Upper lobe of left lung (tissue), 6 donors: ENCODE data around the gene ABHD17C. TPM values are rescaled to one million over a fixed set of nuclear protein-coding genes. Genes with fewer than 3 reads are reported as not detected.
"Not testable (repeated sequence)": the region's sequence is repeated elsewhere in the genome, so short reads cannot be mapped to it uniquely, and the experiment has no call there.

Experiments
- ATAC-seq, 2 donors: fragments of 200-7000 bp; cut with Tn5 transposase; one replicate each; pipeline ENCODE4 v1.9.1; 2022; ENCODE audit warnings: mild to moderate bottlenecking in 2 of 2, moderate library complexity in 2 of 2; ENCODE audit not compliant: low FRiP score in 2 of 2
- DNase-seq, 2 donors: peaks; one replicate each; pipeline ENCODE4 v3.0.0-alpha.2; 2019 to 2020
- H3K27ac ChIP-seq, 4 donors: fragments of 200-600 bp; sonication (generic); one replicate each; pipeline ENCODE4 v1.5.1; 2016 to 2019
- H3K27me3 ChIP-seq, 4 donors: fragments of 200-600 bp; sonication (generic); one replicate each; pipeline ENCODE4 v1.5.1; 2017 to 2019
- H3K36me3 ChIP-seq, 4 donors: fragments of 200-600 bp; sonication (generic); one replicate each; pipeline ENCODE4 v1.5.1; 2016 to 2019
- H3K4me1 ChIP-seq, 4 donors: fragments of 200-600 bp; sonication (generic); one replicate each; pipeline ENCODE4 v1.5.1; 2018 to 2019
- H3K4me3 ChIP-seq, 4 donors: fragments of 200-600 bp; sonication (generic); one replicate each; pipeline ENCODE4 v1.5.1; 2017 to 2019; ENCODE audit warnings: mild to moderate bottlenecking in 2 of 4, moderate library complexity in 1 of 4
- H3K9me3 ChIP-seq, 4 donors: fragments of 200-600 bp; sonication (generic); one replicate each; pipeline ENCODE4 v1.5.1; 2018 to 2019
- EP300 ChIP-seq, 4 donors: sonication (generic); formaldehyde crosslinking; IDR thresholded peaks; one replicate each; pipeline ENCODE4 v1.5.1; 2017; ENCODE audit warnings: antibody characterized with exemption in 4 of 4, control low read depth in 2 of 4
- POLR2A ChIP-seq, 4 donors: fragments of 450-650 bp; IDR thresholded peaks; one replicate each; pipeline ENCODE4 v1.5.1; 2016 to 2017; ENCODE audit warnings: antibody characterized with exemption in 4 of 4, mild to moderate bottlenecking in 2 of 4
- POLR2AphosphoS5 ChIP-seq, 2 donors: sonication (generic); formaldehyde crosslinking; IDR thresholded peaks; one replicate each; pipeline ENCODE4 v1.5.1; 2017; ENCODE audit warnings: antibody characterized with exemption in 2 of 2
- WGBS, 2 donors: methylation state at CpG; one replicate each; pipeline ENCODE4 v1.1.5; 2017 to 2018; 5-methylcytosine and 5-hydroxymethylcytosine counted together
- total RNA-seq, 6 donors: library from RNA; depleted of rRNA in 4 of 6; stranded (reverse); fragments of >200 nt in 4 of 6; gene quantifications; one replicate each; pipeline versions ENCODE4 v1.1.0 to v1.2.1, GENCODE V29; 2016 to 2021
- TF ChIP-seq, protein P1 (sequence below), 6 experiments: fragments of 450-650 bp in 4 of 6; fragments of 200-600 bp in 2 of 6; sonication (generic) in 2 of 6; IDR thresholded peaks; one replicate each; pipeline ENCODE4 v1.5.1; 2016 to 2019; ENCODE audit warnings: antibody characterized with exemption in 6 of 6
- donor health status: DM: no; HTN: no; CAD: no; lungs with moderate emphysema.
- donor health status: DM: no; HTN: yes; CAD: no; lungs with severe emphysema.

ABHD17C gene
- total RNA-seq, 6 donors from 2014 or later = 15.7 to 34.2 (median 25.5) TPM

DNA sequence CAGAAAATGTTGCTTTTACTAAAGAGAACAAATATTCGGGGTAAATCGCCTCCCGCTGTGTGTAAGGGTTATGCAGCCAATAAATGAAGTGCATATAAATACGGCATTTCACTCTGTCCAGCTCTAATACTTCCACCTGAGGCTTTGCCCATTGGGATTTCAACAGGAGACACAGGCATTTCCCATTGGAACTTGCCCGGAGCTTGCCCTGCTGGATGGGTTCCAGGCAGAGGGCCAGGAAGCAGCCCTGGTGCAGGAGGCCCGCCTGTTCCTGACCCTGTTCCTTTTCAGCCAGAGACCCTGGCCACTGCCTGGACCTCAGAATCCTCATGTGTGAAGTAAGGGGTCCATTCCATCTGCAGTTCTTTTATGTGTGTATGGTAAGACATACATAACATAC is 66.6 kb downstream of the ABHD17C start:
- TF ChIP-seq, protein P1, sequence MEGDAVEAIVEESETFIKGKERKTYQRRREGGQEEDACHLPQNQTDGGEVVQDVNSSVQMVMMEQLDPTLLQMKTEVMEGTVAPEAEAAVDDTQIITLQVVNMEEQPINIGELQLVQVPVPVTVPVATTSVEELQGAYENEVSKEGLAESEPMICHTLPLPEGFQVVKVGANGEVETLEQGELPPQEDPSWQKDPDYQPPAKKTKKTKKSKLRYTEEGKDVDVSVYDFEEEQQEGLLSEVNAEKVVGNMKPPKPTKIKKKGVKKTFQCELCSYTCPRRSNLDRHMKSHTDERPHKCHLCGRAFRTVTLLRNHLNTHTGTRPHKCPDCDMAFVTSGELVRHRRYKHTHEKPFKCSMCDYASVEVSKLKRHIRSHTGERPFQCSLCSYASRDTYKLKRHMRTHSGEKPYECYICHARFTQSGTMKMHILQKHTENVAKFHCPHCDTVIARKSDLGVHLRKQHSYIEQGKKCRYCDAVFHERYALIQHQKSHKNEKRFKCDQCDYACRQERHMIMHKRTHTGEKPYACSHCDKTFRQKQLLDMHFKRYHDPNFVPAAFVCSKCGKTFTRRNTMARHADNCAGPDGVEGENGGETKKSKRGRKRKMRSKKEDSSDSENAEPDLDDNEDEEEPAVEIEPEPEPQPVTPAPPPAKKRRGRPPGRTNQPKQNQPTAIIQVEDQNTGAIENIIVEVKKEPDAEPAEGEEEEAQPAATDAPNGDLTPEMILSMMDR (IDR thresholded peaks at IDR 0.05) = no peak
- TF ChIP-seq EP300 (IDR thresholded peaks at IDR 0.05) = no peak
- no peak for TF ChIP-seq POLR2A (IDR thresholded peaks at IDR 0.05)
- Histone ChIP-seq H3K9me3 (no peaks in the 10 kb centered on the region), H3K36me3 (no peaks in the 10 kb centered on the region), H3K27me3 (no peaks in the 10 kb centered on the region), H3K4me1 (peaks cover 0 to 4% (median 0%) of the 10 kb centered on the region in 4 donors), H3K4me3 (no peak overlapping the region), H3K27ac (no peak overlapping the region)
- 84 to 90% methylated on average over 5 to 6 of the region's 6 CpGs for WGBS, 2 donors
- DNase-seq (no peak), ATAC-seq (no peak)

DNA sequence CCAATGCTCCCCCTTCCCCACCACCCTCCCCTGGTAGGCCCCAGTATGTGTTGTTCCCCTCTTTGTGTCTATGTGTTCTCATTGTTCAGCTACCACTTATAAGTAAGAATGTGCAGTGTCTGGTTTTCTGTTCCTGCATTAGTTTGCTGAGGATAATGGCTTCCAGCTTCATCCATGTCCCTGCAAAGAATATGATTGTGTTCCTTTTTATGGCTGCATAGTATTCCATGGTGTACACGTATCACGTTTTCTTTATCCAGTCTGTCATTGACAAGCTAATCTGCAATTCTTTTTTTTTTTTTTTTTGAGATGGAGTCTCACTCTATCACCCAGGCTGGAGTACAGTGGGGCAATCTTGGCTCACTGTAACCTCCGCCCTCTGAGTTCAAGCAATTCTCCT is 68.1 kb downstream of the ABHD17C start:
- H3K27ac ChIP-seq, DNase-seq, H3K9me3 ChIP-seq, ATAC-seq, H3K4me3 ChIP-seq, H3K36me3 ChIP-seq, H3K4me1 ChIP-seq, H3K27me3 ChIP-seq: not testable (repeated sequence)
- WGBS, 2 donors = 95 to 96% methylated on average over 3 of the region's 3 CpGs

DNA sequence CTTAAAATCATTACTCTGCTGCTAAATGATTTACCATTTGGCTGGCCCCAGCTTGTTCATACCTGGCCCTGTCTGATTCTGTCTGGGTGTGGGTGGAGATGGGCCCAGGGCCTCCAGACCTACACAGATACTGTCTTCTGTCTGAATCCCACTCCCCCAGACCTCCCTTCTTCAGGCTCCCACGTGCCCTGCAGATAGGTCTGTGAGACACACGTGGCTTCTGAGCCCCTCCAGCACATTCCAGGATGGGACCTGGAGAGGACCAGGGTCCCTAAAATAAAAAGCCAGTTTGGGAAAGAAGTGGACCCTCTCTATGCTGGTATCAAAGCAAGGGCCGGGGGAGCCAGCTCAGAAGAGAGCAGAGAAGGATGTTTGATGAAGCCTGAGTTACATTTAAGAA is 69.4 kb downstream of the ABHD17C start:
- H3K27ac ChIP-seq = no peak overlapping the region
- no peak overlapping the region for H3K4me3 ChIP-seq
- TF ChIP-seq, protein P1 (IDR thresholded peaks at IDR 0.05) = no peak
- TF ChIP-seq POLR2A (IDR thresholded peaks at IDR 0.05) = no peak
- no peak for TF ChIP-seq POLR2AphosphoS5 (IDR thresholded peaks at IDR 0.05)
- TF ChIP-seq EP300 (IDR thresholded peaks at IDR 0.05) = no peak
- no peaks in the 10 kb centered on the region for H3K9me3 ChIP-seq
- H3K27me3 ChIP-seq = no peaks in the 10 kb centered on the region
- H3K4me1 ChIP-seq = peaks cover 0 to 4% (median 0%) of the 10 kb centered on the region in 4 donors
- H3K36me3 ChIP-seq = no peaks in the 10 kb centered on the region
- ATAC-seq (no peak), DNase-seq (no peak)
- WGBS, 2 donors = 80 to 90% methylated on average over 3 of the region's 3 CpGs

DNA sequence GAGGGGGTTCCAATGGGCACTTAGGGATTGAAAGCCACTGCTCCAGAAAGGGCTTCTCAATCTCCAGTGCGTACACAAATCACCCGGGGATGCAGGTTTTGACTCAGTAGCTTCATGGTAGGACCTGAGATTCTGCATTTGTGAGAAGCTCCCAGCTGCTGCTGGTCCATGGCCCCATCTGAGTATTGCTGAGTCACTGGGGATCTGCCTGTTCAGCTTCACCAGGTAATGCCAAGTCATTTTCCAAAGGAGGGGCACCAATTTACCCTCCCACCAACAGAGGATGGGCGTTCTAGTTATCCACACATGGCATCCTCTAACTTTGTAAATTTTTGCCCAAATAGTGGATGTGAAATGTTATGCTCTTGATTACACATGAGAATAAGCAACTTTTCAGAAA is 71.2 kb downstream of the ABHD17C start:
- no peak for DNase-seq
- no peak for ATAC-seq
- TF ChIP-seq EP300 (IDR thresholded peaks at IDR 0.05) (no peak), POLR2AphosphoS5 (IDR thresholded peaks at IDR 0.05) (no peak), POLR2A (IDR thresholded peaks at IDR 0.05) (no peak)
- TF ChIP-seq, protein P1 (IDR thresholded peaks at IDR 0.05) = no peak

DNA sequence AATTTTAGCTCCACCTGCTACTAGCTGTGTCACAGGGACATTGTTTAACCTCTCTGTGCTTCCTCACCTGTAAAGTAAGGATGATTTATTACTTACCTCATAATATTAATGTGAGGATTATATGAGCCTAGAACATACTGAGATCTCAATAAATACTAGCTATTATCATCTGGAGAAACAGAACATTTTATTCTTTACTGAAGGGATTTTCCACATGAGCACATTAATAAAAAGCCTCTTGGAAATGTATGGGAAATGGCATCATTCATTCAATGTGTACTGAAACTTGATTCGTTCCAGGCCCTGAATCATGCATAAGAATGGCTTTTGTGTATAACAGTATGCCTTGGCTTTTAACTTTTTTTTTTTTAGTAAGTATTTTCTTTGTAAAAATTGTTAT is 73.0 kb downstream of the ABHD17C start:
- H3K36me3 ChIP-seq = no peaks in the 10 kb centered on the region
- no peak for ATAC-seq
- WGBS, 2 donors = 88 to 91% methylated on average over 1 of the region's 1 CpG

More for the DNA sequence above, 71.2 kb downstream of the ABHD17C start:
- Histone ChIP-seq H3K27me3 (no peaks in the 10 kb centered on the region), H3K36me3 (no peaks in the 10 kb centered on the region), H3K4me3 (no peak overlapping the region), H3K27ac (no peak overlapping the region), H3K9me3 (no peaks in the 10 kb centered on the region), H3K4me1 (peaks cover 0 to 2% (median 0%) of the 10 kb centered on the region in 4 donors)
- 87 to 92% methylated on average over 1 to 3 of the region's 3 CpGs for WGBS, 2 donors

More for the DNA sequence above, 73.0 kb downstream of the ABHD17C start:
- H3K9me3 ChIP-seq = no peaks in the 10 kb centered on the region
- H3K4me1 ChIP-seq = no peaks in the 10 kb centered on the region
- TF ChIP-seq, protein P1 (IDR thresholded peaks at IDR 0.05) = no peak
- TF ChIP-seq POLR2A (IDR thresholded peaks at IDR 0.05) (no peak), EP300 (IDR thresholded peaks at IDR 0.05) (no peak), POLR2AphosphoS5 (IDR thresholded peaks at IDR 0.05) (no peak)
- DNase-seq = no peak
- no peak overlapping the region for H3K4me3 ChIP-seq
- H3K27me3 ChIP-seq = no peaks in the 10 kb centered on the region
- H3K27ac ChIP-seq = no peak overlapping the region
